SK-N-SH treated with all-trans-retinoic acid at 6 μM for 48 hours (cell line): Measurements from ENCODE around the gene MAGOHB.

Experiments used
- ARNTL ChIP-seq: fragments of 450-650 bp; formaldehyde crosslinking; IDR thresholded peaks from 2 replicates; pipeline ENCODE4 v1.5.0; 2020; ENCODE audit warnings: low read depth, mild to moderate bottlenecking, moderate library complexity, borderline replicate concordance
- CSDC2 ChIP-seq: fragments of 250-450 bp; sonication (Bioruptor Pico); IDR thresholded peaks from 2 replicates; pipeline ENCODE4 v1.5.0; 2020; ENCODE audit warnings: mild to moderate bottlenecking, moderate library complexity
- ISL1 ChIP-seq: fragments of 250-450 bp; sonication (Bioruptor Pico); IDR thresholded peaks from 2 replicates; pipeline ENCODE4 v2.1.2; 2022; ENCODE audit warnings: mild to moderate bottlenecking, moderate library complexity
- PPARA ChIP-seq: fragments of 250-450 bp; sonication (Bioruptor Pico); IDR thresholded peaks from 2 replicates; pipeline ENCODE4 v1.5.0; 2020; ENCODE audit warnings: mild to moderate bottlenecking, borderline replicate concordance
- RARB ChIP-seq: fragments of 250-450 bp; sonication (Bioruptor Pico); IDR thresholded peaks from 2 replicates; pipeline ENCODE4 v1.8.0; 2021; ENCODE audit warnings: mild to moderate bottlenecking, moderate library complexity
- SNAI2 ChIP-seq: fragments of 250-450 bp; sonication (Bioruptor Pico); IDR thresholded peaks from 2 replicates; pipeline ENCODE4 v1.5.0; 2020; ENCODE audit warnings: mild to moderate bottlenecking, moderate library complexity
- ZC3H10 ChIP-seq: fragments of 250-450 bp; sonication (Bioruptor Pico); IDR thresholded peaks from 2 replicates; pipeline ENCODE4 v1.5.1; 2021; ENCODE audit warnings: mild to moderate bottlenecking, moderate library complexity
- ZFP30 ChIP-seq: fragments of 450-650 bp; formaldehyde crosslinking; IDR thresholded peaks from 2 replicates; pipeline ENCODE4 v1.5.0; 2022; ENCODE audit warnings: mild to moderate bottlenecking, moderate library complexity
- ZNF565 ChIP-seq: fragments of 450-650 bp; formaldehyde crosslinking; conservative IDR thresholded peaks from 2 replicates; pipeline ENCODE4 v1.5.0; 2020; ENCODE audit warnings: low read depth, mild to moderate bottlenecking, moderate library complexity
- ZNF8 ChIP-seq: fragments of 450-650 bp; formaldehyde crosslinking; IDR thresholded peaks from 2 replicates; pipeline ENCODE4 v1.5.0; 2020; ENCODE audit warnings: mild to moderate bottlenecking, moderate library complexity
- TF ChIP-seq, protein P1 (sequence below): fragments of 250-450 bp; sonication (Bioruptor Pico); IDR thresholded peaks from 2 replicates; pipeline ENCODE4 v1.5.1; 2020; ENCODE audit warnings: low read depth, mild to moderate bottlenecking, moderate library complexity
- TF ChIP-seq, protein P2 (sequence below): fragments of 250-450 bp; sonication (Bioruptor Pico); IDR thresholded peaks from 2 replicates; pipeline ENCODE4 v1.5.1; 2021; ENCODE audit warnings: mild to moderate bottlenecking, moderate library complexity

DNA sequence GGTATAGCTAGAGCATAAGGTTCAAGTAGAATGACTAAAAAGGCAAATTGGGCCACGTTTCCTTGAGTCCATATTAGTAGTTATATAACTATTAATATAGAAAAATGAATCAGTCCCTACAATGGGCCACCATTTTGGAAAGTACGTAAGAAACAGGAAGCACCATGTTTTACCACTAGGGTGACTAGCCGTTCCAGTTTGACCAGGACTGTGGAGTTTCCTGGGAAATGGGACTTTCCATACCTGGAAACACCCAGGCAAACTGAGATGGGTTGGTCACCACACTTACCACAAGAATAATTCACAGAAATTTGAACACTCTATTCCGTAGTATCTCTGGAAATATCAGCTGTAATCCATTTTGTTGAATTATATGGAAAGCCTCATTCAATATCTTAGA, 2.1 kb upstream of the MAGOHB start:
- TF ChIP-seq, protein P1, sequence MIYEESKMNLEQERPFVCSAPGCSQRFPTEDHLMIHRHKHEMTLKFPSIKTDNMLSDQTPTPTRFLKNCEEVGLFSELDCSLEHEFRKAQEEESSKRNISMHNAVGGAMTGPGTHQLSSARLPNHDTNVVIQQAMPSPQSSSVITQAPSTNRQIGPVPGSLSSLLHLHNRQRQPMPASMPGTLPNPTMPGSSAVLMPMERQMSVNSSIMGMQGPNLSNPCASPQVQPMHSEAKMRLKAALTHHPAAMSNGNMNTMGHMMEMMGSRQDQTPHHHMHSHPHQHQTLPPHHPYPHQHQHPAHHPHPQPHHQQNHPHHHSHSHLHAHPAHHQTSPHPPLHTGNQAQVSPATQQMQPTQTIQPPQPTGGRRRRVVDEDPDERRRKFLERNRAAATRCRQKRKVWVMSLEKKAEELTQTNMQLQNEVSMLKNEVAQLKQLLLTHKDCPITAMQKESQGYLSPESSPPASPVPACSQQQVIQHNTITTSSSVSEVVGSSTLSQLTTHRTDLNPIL (CRISPR knock-in tag): no peak
- no peak for TF ChIP-seq SNAI2 (CRISPR knock-in tag)
- TF ChIP-seq, protein P2, sequence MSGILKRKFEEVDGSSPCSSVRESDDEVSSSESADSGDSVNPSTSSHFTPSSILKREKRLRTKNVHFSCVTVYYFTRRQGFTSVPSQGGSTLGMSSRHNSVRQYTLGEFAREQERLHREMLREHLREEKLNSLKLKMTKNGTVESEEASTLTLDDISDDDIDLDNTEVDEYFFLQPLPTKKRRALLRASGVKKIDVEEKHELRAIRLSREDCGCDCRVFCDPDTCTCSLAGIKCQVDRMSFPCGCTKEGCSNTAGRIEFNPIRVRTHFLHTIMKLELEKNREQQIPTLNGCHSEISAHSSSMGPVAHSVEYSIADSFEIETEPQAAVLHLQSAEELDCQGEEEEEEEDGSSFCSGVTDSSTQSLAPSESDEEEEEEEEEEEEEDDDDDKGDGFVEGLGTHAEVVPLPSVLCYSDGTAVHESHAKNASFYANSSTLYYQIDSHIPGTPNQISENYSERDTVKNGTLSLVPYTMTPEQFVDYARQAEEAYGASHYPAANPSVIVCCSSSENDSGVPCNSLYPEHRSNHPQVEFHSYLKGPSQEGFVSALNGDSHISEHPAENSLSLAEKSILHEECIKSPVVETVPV: no peak
- no peak for TF ChIP-seq ISL1 (CRISPR knock-in tag)
- TF ChIP-seq ZFP30 (CRISPR knock-in tag): no peak
- TF ChIP-seq ZNF8 (CRISPR knock-in tag): no peak
- no peak for TF ChIP-seq CSDC2 (CRISPR knock-in tag)
- TF ChIP-seq ZC3H10 (CRISPR knock-in tag): no peak
- no peak for TF ChIP-seq PPARA (CRISPR knock-in tag)
- TF ChIP-seq ZNF565 (CRISPR knock-in tag): no peak
- TF ChIP-seq ARNTL (CRISPR knock-in tag): no peak
- no peak for TF ChIP-seq RARB
